Measurements from ENCODE around the gene NACC2. TPM values are rescaled to one million over a fixed set of nuclear protein-coding genes. Genes with fewer than 3 reads are reported as not detected.

The NACC2 gene
- total and polyA plus RNA-seq, 2 of the 8 experiments (the other 6 are each of a cell fraction or from before 2014, with no cell fraction given): 8.3 to 14.0 TPM

GRCh38 chr9:135993409-135993742, 101.7 kb downstream of the NACC2 start:
- H3K23me2 ChIP-seq (ENCODE audit: low read depth, low read length): no peaks in the 10 kb centered on the region; the same call in 1 of the 2 replicates
- H3K14ac ChIP-seq (ENCODE audit: insufficient read length): no peak overlapping the region
- H2AK5ac ChIP-seq (ENCODE audit: low read depth, low read length): no peak overlapping the region
- no peaks in the 10 kb centered on the region for H4K20me1 ChIP-seq (replicated peaks in 1 of 2; ENCODE audit: control insufficient read depth in 1 of 2, insufficient read depth in 2 of 2, low read length in 2 of 2)
- H4K8ac ChIP-seq (ENCODE audit: extremely low read depth, insufficient read depth, low read length): 0 out of 2 replicates have a peak overlapping the region, but pooled peaks have one; percentile 7
- H4K91ac ChIP-seq (replicated peaks; ENCODE audit: insufficient read length, low read length): peak overlapping the region; percentile 92
- H3K79me2 ChIP-seq (ENCODE audit: control insufficient read depth in 1 of 2, insufficient read depth in 2 of 2, low read length in 2 of 2): no peaks in the 10 kb centered on the region
- no peaks in the 10 kb centered on the region for H3K9me3 ChIP-seq (ENCODE audit: insufficient read depth in 2 of 2, low read depth in 1 of 2, low read length in 1 of 2)
- no peaks in the 10 kb centered on the region for H3K36me3 ChIP-seq (ENCODE audit: control insufficient read depth in 2 of 4, insufficient read depth in 4 of 4, low read length in 3 of 4)
- H3K79me1 ChIP-seq (ENCODE audit: low read depth, low read length): no peaks in the 10 kb centered on the region
- H2AFZ ChIP-seq (ENCODE audit: low read length): no peak overlapping the region
- peak overlapping the region; percentile 88; the same call in 1 of the 2 replicates for H2BK5ac ChIP-seq (ENCODE audit: low read depth, low read length)
- ChIA-PET CTCF (ENCODE audit: partially characterized antibody) (interaction anchor here (0.9 to 2.3 kb wide), 7 partner anchors 18 to 990 kb away, joined by 3 to 9 read pairs (median 3); no protein-coding TSS in a partner anchor), POLR2A (ENCODE audit: partially characterized antibody) (interaction anchor here (1.1 to 2.6 kb wide), 3 partner anchors 10 to 58 kb away, joined by 4 to 11 read pairs (median 9); no protein-coding TSS in a partner anchor)
- H3K23ac ChIP-seq (ENCODE audit: insufficient read length): no peak overlapping the region
- WGBS, 2 experiments (ENCODE audit: extremely low coverage in 1 of 2, insufficient coverage in 1 of 2, insufficient read length in 1 of 2, insufficient replicate concordance in 2 of 2, low coverage in 1 of 2, low lambda C conversion rate in 2 of 2, missing lambda C conversion rate in 1 of 2): 71% methylated on average over 13 of the region's 13 CpGs; no CpG with 5 or more reads in 1 of the 2 experiments
- peak overlapping the region; percentile 68; the same call in 1 of the 2 replicates for H2BK12ac ChIP-seq (ENCODE audit: low read depth, low read length)
- H3K27ac ChIP-seq (ENCODE audit: low read depth, low read length): no peak overlapping the region
- H3K9ac ChIP-seq (replicated peaks in 1 of 4; ENCODE audit: extremely low read depth in 1 of 4, low read depth in 3 of 4, low read length in 3 of 4): no peak overlapping the region
- FAIRE-seq (no peak), DNase-seq (ENCODE audit: low read depth in 1 of 2, low spot score in 2 of 2) (no peak)
- H4K5ac ChIP-seq (ENCODE audit: insufficient read length, low read depth, low read length): peak overlapping the region; percentile 63
- H2BK20ac ChIP-seq (ENCODE audit: low read length): peak overlapping the region; percentile 98
- peak overlapping the region; percentile 44 for H3K4ac ChIP-seq (replicated peaks; ENCODE audit: insufficient read length, low read depth, low read length)
- peaks cover 9 to 34% (median 27%) of the 10 kb centered on the region in 4 experiments for H3K4me1 ChIP-seq (replicated peaks in 1 of 4; ENCODE audit: control insufficient read depth in 3 of 4, insufficient read depth in 4 of 4, low read length in 3 of 4)
- H3K56ac ChIP-seq (replicated peaks; ENCODE audit: insufficient read length, low read depth, low read length): no peak overlapping the region
- TF ChIP-seq BCL11A (IDR thresholded peaks at IDR 0.05; ENCODE audit: low read depth in 2 of 2, low read length in 2 of 2): no peak
- TF ChIP-seq KDM1A (IDR thresholded peaks at IDR 0.05; ENCODE audit: borderline replicate concordance, low read length): peak; percentile 27; the same call in 1 of the 2 replicates
- H3K4me3 ChIP-seq (ENCODE audit: extremely low read depth in 1 of 4, insufficient read depth in 2 of 4, low read depth in 3 of 4, low read length in 4 of 4): peak overlapping the region in 1 of 4 experiments; percentile 52; a peak in 4 of 8 replicates
- peak overlapping the region; percentile 98; the same call in 1 of the 2 replicates for H2BK15ac ChIP-seq (ENCODE audit: low read length)
- peak overlapping the region; percentile 93 for H3K18ac ChIP-seq (ENCODE audit: extremely low read depth, low read length)
- no peaks in the 10 kb centered on the region for H3K27me3 ChIP-seq (replicated peaks in 1 of 4; ENCODE audit: control insufficient read depth in 3 of 4, extremely low read depth in 1 of 4, insufficient read depth in 3 of 4, low read length in 3 of 4)
- peak overlapping the region; percentile 20 to 76; a peak in 3 of 4 replicates for H3K4me2 ChIP-seq (ENCODE audit: insufficient read depth in 1 of 2, low read depth in 2 of 2, low read length in 2 of 2)
- H2BK120ac ChIP-seq (replicated peaks; ENCODE audit: low read depth, low read length): peak overlapping the region; percentile 7
